22Rv1 (cell line): ENCODE results near the gene FAM107B.

Source experiments
- ZFX ChIP-seq: fragments of 450-650 bp; IDR thresholded peaks from 2 replicates; pipeline ENCODE4 v1.6.1; 2017; ENCODE audit warnings: antibody characterized with exemption, borderline replicate concordance
- TF ChIP-seq, protein P1 (sequence below): fragments of 450-650 bp; IDR thresholded peaks from 2 replicates; pipeline ENCODE4 v1.5.1; 2017; ENCODE audit warnings: mild to moderate bottlenecking

DNA sequence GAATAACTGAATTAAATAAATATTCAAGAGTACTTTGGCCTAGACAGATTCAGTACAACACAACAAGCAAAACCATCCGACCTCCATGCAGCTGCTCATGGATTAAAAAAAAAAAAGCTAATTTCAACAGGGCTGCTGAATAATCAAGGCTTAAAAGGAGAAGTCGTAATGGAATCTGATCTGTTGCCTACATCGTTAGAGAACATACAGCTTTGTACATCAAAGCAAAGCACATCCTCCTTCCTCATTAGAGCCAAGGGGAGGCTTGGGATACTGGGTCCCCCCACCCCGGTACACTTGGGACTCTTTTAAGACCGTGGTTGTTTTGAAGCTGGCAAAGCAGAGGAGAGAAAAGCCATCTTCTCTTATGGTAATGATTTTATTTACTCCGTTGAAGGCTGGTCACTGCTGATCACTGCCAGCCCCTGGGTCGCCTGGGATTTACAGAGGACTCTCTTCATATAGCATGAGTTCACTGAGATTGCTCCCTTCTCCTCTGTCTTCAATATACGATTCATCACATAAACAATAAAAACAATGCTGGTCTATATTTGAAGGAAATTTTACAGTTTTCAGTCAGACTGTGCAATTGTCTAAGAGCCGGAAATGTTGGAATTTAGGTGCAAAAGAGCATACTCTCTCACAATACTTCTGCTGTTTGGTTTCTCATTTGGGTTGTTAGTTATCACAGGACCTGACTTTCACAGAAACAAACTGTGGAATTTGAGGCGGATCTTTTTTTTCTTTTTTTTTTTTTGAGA is 148.8 kb downstream of the FAM107B start:
- TF ChIP-seq, protein P1, sequence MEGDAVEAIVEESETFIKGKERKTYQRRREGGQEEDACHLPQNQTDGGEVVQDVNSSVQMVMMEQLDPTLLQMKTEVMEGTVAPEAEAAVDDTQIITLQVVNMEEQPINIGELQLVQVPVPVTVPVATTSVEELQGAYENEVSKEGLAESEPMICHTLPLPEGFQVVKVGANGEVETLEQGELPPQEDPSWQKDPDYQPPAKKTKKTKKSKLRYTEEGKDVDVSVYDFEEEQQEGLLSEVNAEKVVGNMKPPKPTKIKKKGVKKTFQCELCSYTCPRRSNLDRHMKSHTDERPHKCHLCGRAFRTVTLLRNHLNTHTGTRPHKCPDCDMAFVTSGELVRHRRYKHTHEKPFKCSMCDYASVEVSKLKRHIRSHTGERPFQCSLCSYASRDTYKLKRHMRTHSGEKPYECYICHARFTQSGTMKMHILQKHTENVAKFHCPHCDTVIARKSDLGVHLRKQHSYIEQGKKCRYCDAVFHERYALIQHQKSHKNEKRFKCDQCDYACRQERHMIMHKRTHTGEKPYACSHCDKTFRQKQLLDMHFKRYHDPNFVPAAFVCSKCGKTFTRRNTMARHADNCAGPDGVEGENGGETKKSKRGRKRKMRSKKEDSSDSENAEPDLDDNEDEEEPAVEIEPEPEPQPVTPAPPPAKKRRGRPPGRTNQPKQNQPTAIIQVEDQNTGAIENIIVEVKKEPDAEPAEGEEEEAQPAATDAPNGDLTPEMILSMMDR = no peak
- TF ChIP-seq ZFX = no peak
